IMR-90 (cell line): Measurements from ENCODE around the gene PRSS21. TPM values are rescaled to one million over a fixed set of nuclear protein-coding genes. Genes with fewer than 3 reads are reported as not detected.

ENCODE experiments used
- ATAC-seq: fragments of 200-7000 bp; cut with Tn5 transposase; 2 replicates; pipeline ENCODE4 v1.9.1; 2020; ENCODE audit warnings: low read depth, mild to moderate bottlenecking, moderate library complexity
- BruUV-seq: library from RNA; stranded (reverse); fragments of 400-500 nt; replicated peaks from 2 replicates; lab custom pipeline; 2021; lab: Mats Ljungman, UMichigan
- CTCF ChIA-PET: fragments of 300-600 bp; formaldehyde crosslinking; extraction: SDS; loops from one replicate; lab custom pipeline; 2021; ENCODE audit warnings: antibody characterized with exemption; lab: Yijun Ruan, JAX
- POLR2A ChIA-PET: fragments of 300-600 bp; sonication (Branson Sonifier 250); formaldehyde crosslinking; loops from one replicate; lab custom pipeline; 2022; ENCODE audit warnings: antibody characterized with exemption; ENCODE audit not compliant: unreplicated experiment; lab: Charles Lee
- DNase-seq: peaks from one replicate; pipeline ENCODE4 v3.0.0; 2013
- H2AFZ ChIP-seq: replicated peaks from 2 replicates; pipeline ENCODE3; 2013; ENCODE audit warnings: low read length, mild to moderate bottlenecking; ENCODE audit not compliant: poor library complexity
- H2AK5ac ChIP-seq: 2 replicates; pipeline ENCODE4 v1.6.1; 2013; ENCODE audit warnings: low read depth, low read length, inconsistent platforms
- H2AK9ac ChIP-seq: replicated peaks from 2 replicates; pipeline ENCODE3; 2013; ENCODE audit warnings: mild to moderate bottlenecking, low read depth, low read length, moderate library complexity; ENCODE audit not compliant: poor library complexity
- H2BK120ac ChIP-seq: 2 replicates; pipeline ENCODE4 v1.6.1; 2013; ENCODE audit warnings: low read depth, low read length, inconsistent platforms
- H2BK15ac ChIP-seq: 3 replicates; pipeline ENCODE4 v1.6.1; 2013; ENCODE audit warnings: low read depth, low read length, inconsistent platforms
- H2BK20ac ChIP-seq: 2 replicates; pipeline ENCODE4 v1.6.1; 2013; ENCODE audit warnings: low read depth, mild to moderate bottlenecking, inconsistent platforms, low read length, moderate library complexity
- H2BK5ac ChIP-seq: 2 replicates; pipeline ENCODE4 v1.6.1; 2013; ENCODE audit warnings: mild to moderate bottlenecking, low read depth, low read length, inconsistent platforms; ENCODE audit not compliant: poor library complexity, severe bottlenecking
- H3K14ac ChIP-seq: replicated peaks from 2 replicates; pipeline ENCODE4 v1.6.1; 2013; ENCODE audit warnings: low read depth, low read length, inconsistent platforms
- H3K18ac ChIP-seq: 2 replicates; pipeline ENCODE4 v1.6.1; 2013; ENCODE audit warnings: low read depth, low read length, control low read depth
- H3K23ac ChIP-seq: 2 replicates; pipeline ENCODE4 v1.6.1; 2013; ENCODE audit warnings: low read depth, low read length, inconsistent platforms
- H3K27ac ChIP-seq: 2 replicates; pipeline ENCODE4 v1.5.1; 2013; ENCODE audit warnings: mild to moderate bottlenecking, control low read depth, low read length; ENCODE audit not compliant: insufficient read depth
- H3K27me3 ChIP-seq: 2 replicates; pipeline ENCODE4 v1.6.1; 2013; ENCODE audit warnings: low read length; ENCODE audit not compliant: control insufficient read depth, insufficient read depth
- H3K36me3 ChIP-seq: 2 replicates; pipeline ENCODE4 v1.6.1; 2013; ENCODE audit warnings: low read length, mixed read lengths; ENCODE audit not compliant: control insufficient read depth, insufficient read depth
- H3K4ac ChIP-seq: 2 replicates; pipeline ENCODE4 v1.6.1; 2013; ENCODE audit warnings: low read depth, low read length, inconsistent platforms
- H3K4me1 ChIP-seq: 2 replicates; pipeline ENCODE4 v1.6.1; 2013; ENCODE audit warnings: low read length, mixed read lengths; ENCODE audit not compliant: control insufficient read depth, insufficient read depth
- H3K4me2 ChIP-seq: 2 replicates; pipeline ENCODE4 v1.6.1; 2013; ENCODE audit warnings: low read depth, mild to moderate bottlenecking, control low read depth, low read length, moderate library complexity
- H3K4me3 ChIP-seq: 2 replicates; pipeline ENCODE4 v1.5.1; 2013; ENCODE audit warnings: low read depth, mild to moderate bottlenecking, control low read depth, low read length, moderate library complexity; ENCODE audit not compliant: insufficient read depth
- H3K56ac ChIP-seq: 2 replicates; pipeline ENCODE4 v1.6.1; 2013; ENCODE audit warnings: low read length, inconsistent platforms; ENCODE audit not compliant: insufficient read depth; ENCODE audit errors: extremely low read depth
- H3K79me1 ChIP-seq, 2 experiments: 2 replicates each; pipeline ENCODE4 v1.6.1; 2013; ENCODE audit warnings: low read length in 2 of 2, inconsistent platforms in 1 of 2, low read depth in 1 of 2
- H3K9ac ChIP-seq: 2 replicates; pipeline ENCODE4 v1.6.1; 2013; ENCODE audit warnings: low read depth, low read length, control low read depth
- H3K9me1 ChIP-seq: 2 replicates; pipeline ENCODE4 v1.6.1; 2013; ENCODE audit warnings: low read length, inconsistent platforms; ENCODE audit not compliant: insufficient read depth
- H3K9me3 ChIP-seq: 2 replicates; pipeline ENCODE4 v1.6.1; 2013; ENCODE audit warnings: low read length; ENCODE audit not compliant: control insufficient read depth, insufficient read depth
- H4K20me1 ChIP-seq: 2 replicates; pipeline ENCODE4 v1.6.1; 2013; ENCODE audit warnings: low read length, inconsistent platforms; ENCODE audit not compliant: insufficient read depth
- H4K5ac ChIP-seq: 2 replicates; pipeline ENCODE4 v1.6.1; 2013; ENCODE audit warnings: mild to moderate bottlenecking, low read depth, low read length, control low read depth
- H4K8ac ChIP-seq, 2 experiments: 2 replicates each; pipeline ENCODE4 v1.6.1; 2013; ENCODE audit warnings: low read depth in 2 of 2, low read length in 2 of 2, control low read depth in 1 of 2, inconsistent platforms in 1 of 2
- H4K91ac ChIP-seq: 2 replicates; pipeline ENCODE4 v1.6.1; 2013; ENCODE audit warnings: low read depth, low read length, inconsistent platforms; ENCODE audit not compliant: insufficient read depth
- BHLHE40 ChIP-seq: fragments of 150-350 bp; IDR thresholded peaks from 2 replicates; pipeline ENCODE4 v1.6.1; 2016; ENCODE audit warnings: mild to moderate bottlenecking, low read depth, low read length
- CHD1 ChIP-seq: IDR thresholded peaks from 2 replicates; pipeline ENCODE4 v1.6.1; 2012; ENCODE audit warnings: low read depth, low read length, improper control_type of control experiment
- FOS ChIP-seq: fragments of 150-350 bp; IDR thresholded peaks from 2 replicates; pipeline ENCODE4 v1.6.1; 2016; ENCODE audit warnings: low read depth, low read length
- MAZ ChIP-seq: IDR thresholded peaks from 2 replicates; pipeline ENCODE4 v1.6.1; 2012; ENCODE audit warnings: low read depth, mild to moderate bottlenecking, low read length, improper control_type of control experiment, moderate library complexity, borderline replicate concordance
- MXI1 ChIP-seq: IDR thresholded peaks from 2 replicates; pipeline ENCODE4 v1.6.1; 2012; ENCODE audit warnings: low read depth, mild to moderate bottlenecking, low read length, moderate library complexity, borderline replicate concordance
- NFE2L2 ChIP-seq: fragments of 150-350 bp; IDR thresholded peaks from 2 replicates; pipeline ENCODE4 v1.6.1; 2016; ENCODE audit warnings: low read depth, mild to moderate bottlenecking, low read length
- POLR2A ChIP-seq: IDR thresholded peaks from 2 replicates; pipeline ENCODE4 v1.6.1; 2012; ENCODE audit warnings: mild to moderate bottlenecking, low read depth, low read length
- RAD21 ChIP-seq: IDR thresholded peaks from 2 replicates; pipeline ENCODE4 v1.6.1; 2012; ENCODE audit warnings: low read length, improper control_type of control experiment
- RFX5 ChIP-seq: IDR thresholded peaks from 2 replicates; pipeline ENCODE4 v1.8.0; 2012; ENCODE audit warnings: low read depth, mild to moderate bottlenecking, low read length, moderate library complexity
- SMC3 ChIP-seq: fragments of 150-350 bp; IDR thresholded peaks from 2 replicates; pipeline ENCODE4 v1.6.1; 2016; ENCODE audit warnings: low read depth, mild to moderate bottlenecking, antibody characterized with exemption, low read length, moderate library complexity
- WGBS, 2 experiments: methylation state at CpG; one replicate each; pipeline versions ENCODE4 v1.1.5 to v1.1.7; 2013; ENCODE audit warnings: missing lambda C conversion rate in 2 of 2; ENCODE audit not compliant: insufficient read length in 1 of 2; ENCODE audit errors: extremely low coverage in 2 of 2; 5-methylcytosine and 5-hydroxymethylcytosine counted together
- dilution Hi-C: fragments of 300-500 bp; cut with HindIII; formaldehyde crosslinking; loops from one replicate; pipeline ENCODE4 v1.14.3; 2018; ENCODE audit warnings: low sequenced_read_pairs; ENCODE audit not compliant: unreplicated experiment
- in situ Hi-C: fragments of 300-500 bp; cut with MboI; formaldehyde crosslinking; loops from 3 replicates; pipeline ENCODE4 v1.14.3; 2019; ENCODE audit warnings: low sequenced_read_pairs, inconsistent platforms, mixed read lengths
- intact Hi-C: fragments of 100-400 bp; cut with micrococcal nuclease; formaldehyde crosslinking; loops from 2 replicates; pipeline ENCODE4 v1.10.0; 2022
- polyA plus RNA-seq, 3 experiments: library from polyadenylated mRNA; depleted of rRNA; stranded (reverse); fragments of >200 nt; gene quantifications; 2 replicates each; pipeline ENCODE4 v1.2.3, GENCODE V29; 2012; ENCODE audit warnings: low replicate concordance in 1 of 3
- total RNA-seq: library from RNA; depleted of rRNA; stranded (reverse); fragments of >200 nt; gene quantifications from 2 replicates; pipeline ENCODE4 v1.2.3, GENCODE V29; 2012
- TF ChIP-seq, protein P1 (sequence below): conservative IDR thresholded peaks from 2 replicates; pipeline ENCODE4 v1.5.1; 2012; ENCODE audit warnings: mild to moderate bottlenecking, low read depth, low read length, improper control_type of control experiment

The PRSS21 gene
- total and polyA plus RNA-seq, 2 of the 4 experiments (the other 2 are of a cell fraction), result 0.21 TPM; not detected in 1

DNA sequence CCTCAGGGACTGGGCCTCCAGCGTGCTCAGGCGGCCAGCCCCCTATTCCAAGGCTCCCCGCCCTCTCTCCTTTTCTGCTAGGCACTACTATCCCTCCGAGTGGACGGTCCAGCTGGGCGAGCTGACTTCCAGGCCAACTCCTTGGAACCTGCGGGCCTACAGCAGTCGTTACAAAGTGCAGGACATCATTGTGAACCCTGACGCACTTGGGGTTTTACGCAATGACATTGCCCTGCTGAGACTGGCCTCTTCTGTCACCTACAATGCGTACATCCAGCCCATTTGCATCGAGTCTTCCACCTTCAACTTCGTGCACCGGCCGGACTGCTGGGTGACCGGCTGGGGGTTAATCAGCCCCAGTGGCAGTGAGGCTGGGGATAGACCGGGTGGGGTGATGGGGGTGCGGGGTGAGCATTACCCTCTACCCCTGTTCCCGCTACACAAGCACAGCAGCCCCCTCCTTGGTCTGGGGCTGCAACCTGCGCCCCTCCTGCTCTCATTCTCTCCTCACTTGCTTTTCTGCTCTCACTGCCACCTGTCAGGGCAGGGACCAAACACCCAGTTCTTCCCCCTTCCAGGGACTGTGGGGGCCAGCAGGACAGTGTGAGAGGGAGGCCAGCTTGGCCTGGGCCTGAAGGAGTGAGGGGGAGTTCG is 17.7 kb upstream of the PRSS21 start:
- POLR2A ChIA-PET, result no interaction called here
- Histone ChIP-seq H3K56ac (no peak overlapping the region), H3K9me1 (no peaks in the 10 kb centered on the region), H3K4me2 (no peak overlapping the region), H3K36me3 (no peaks in the 10 kb centered on the region), H3K79me1 (no peaks in the 10 kb centered on the region), H3K9ac (no peak overlapping the region), H2BK15ac (no peak overlapping the region), H3K14ac (no peak overlapping the region), H2BK20ac (no peak overlapping the region), H3K27me3 (peaks cover 13% of the 10 kb centered on the region), H2BK120ac (no peak overlapping the region), H3K27ac (no peak overlapping the region), H2AFZ (no peak overlapping the region), H4K91ac (no peak overlapping the region), H3K4me1 (no peaks in the 10 kb centered on the region), H3K9me3 (peaks cover 6% of the 10 kb centered on the region), H3K18ac (no peak overlapping the region), H3K23ac (no peak overlapping the region), H4K5ac (no peak overlapping the region), H2BK5ac (no peak overlapping the region), H3K4ac (no peak overlapping the region), H2AK5ac (no peak overlapping the region), H4K8ac (no peak overlapping the region), H2AK9ac (no peak overlapping the region), H4K20me1 (no peaks in the 10 kb centered on the region), H3K4me3 (no peak overlapping the region)
- intact Hi-C loops, result no loop called here
- DNase-seq (no peak), ATAC-seq (no peak)
- in situ Hi-C loops, result no loop called here
- CTCF ChIA-PET, result interaction anchor here (0.5 kb wide), 1 partner anchor 232 kb away, joined by 4 read pairs; no protein-coding TSS in a partner anchor
- WGBS, 2 experiments, result 81% methylated on average over 10 of the region's 21 CpGs; no CpG with 5 or more reads in 1 of the 2 experiments
- dilution Hi-C loops, result no loop called here
- no TSS peak for BruUV-seq
- TF ChIP-seq BHLHE40, result no peak
- TF ChIP-seq FOS, result no peak
- no peak for TF ChIP-seq CHD1
- no peak for TF ChIP-seq SMC3
- TF ChIP-seq POLR2A, result no peak
- TF ChIP-seq NFE2L2, result no peak
- no peak for TF ChIP-seq RFX5
- TF ChIP-seq RAD21, result no peak
- TF ChIP-seq MAZ, result no peak
- TF ChIP-seq, protein P1, sequence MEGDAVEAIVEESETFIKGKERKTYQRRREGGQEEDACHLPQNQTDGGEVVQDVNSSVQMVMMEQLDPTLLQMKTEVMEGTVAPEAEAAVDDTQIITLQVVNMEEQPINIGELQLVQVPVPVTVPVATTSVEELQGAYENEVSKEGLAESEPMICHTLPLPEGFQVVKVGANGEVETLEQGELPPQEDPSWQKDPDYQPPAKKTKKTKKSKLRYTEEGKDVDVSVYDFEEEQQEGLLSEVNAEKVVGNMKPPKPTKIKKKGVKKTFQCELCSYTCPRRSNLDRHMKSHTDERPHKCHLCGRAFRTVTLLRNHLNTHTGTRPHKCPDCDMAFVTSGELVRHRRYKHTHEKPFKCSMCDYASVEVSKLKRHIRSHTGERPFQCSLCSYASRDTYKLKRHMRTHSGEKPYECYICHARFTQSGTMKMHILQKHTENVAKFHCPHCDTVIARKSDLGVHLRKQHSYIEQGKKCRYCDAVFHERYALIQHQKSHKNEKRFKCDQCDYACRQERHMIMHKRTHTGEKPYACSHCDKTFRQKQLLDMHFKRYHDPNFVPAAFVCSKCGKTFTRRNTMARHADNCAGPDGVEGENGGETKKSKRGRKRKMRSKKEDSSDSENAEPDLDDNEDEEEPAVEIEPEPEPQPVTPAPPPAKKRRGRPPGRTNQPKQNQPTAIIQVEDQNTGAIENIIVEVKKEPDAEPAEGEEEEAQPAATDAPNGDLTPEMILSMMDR, result no peak
- no peak for TF ChIP-seq MXI1
